Keratinocyte (primary cell): ENCODE results near the gene KHDRBS1.
"Not testable (repeated sequence)": the region's sequence is repeated elsewhere in the genome, so short reads cannot be mapped to it uniquely, and the experiment has no call there.

ENCODE experiments used
- CTCF ChIP-seq, 3 experiments: IDR thresholded peaks in 1 of 3; conservative IDR thresholded peaks in 1 of 3; optimal IDR thresholded peaks in 1 of 3; 2 replicates in 2 of 3; 3 replicates in 1 of 3; pipeline versions ENCODE3 to v1.5.1; 2011; ENCODE audit warnings: low read length in 3 of 3, mild to moderate bottlenecking in 3 of 3, moderate library complexity in 2 of 3, control low read depth in 1 of 3, inconsistent platforms in 1 of 3; ENCODE audit not compliant: insufficient read depth in 2 of 3; ENCODE audit errors: extremely low read depth in 1 of 3
- EZH2 ChIP-seq: IDR thresholded peaks from one replicate; pipeline ENCODE4 v1.6.1; 2012; ENCODE audit warnings: inconsistent platforms, mild to moderate bottlenecking, low read length, moderate library complexity

GRCh38 chr1:31996121-31996520, 17.5 kb upstream of the KHDRBS1 start:
- TF ChIP-seq CTCF (optimal IDR thresholded peaks at IDR 0.05 in 1 of 3, IDR thresholded peaks at IDR 0.05 in 1 of 3, conservative IDR thresholded peaks at IDR 0.05 in 1 of 3; ENCODE audit: extremely low read depth in 1 of 3, insufficient read depth in 2 of 3, low read length in 3 of 3); EZH2: not testable (repeated sequence)
